Muscle layer of colon (tissue), 2 donors: Measurements from ENCODE around the gene DBI.
A peak's percentile ranks its signal among the peaks of the same experiment; 100 is the strongest.
"Not testable (repeated sequence)": the region's sequence is repeated elsewhere in the genome, so short reads cannot be mapped to it uniquely, and the experiment has no call there.

Experiments used
- H3K27ac ChIP-seq: one replicate; pipeline ENCODE4 v1.7.0; 2013; ENCODE audit warnings: low read depth, mild to moderate bottlenecking, low read length, moderate library complexity
- H3K27me3 ChIP-seq, 2 donors: one replicate each; pipeline ENCODE4 v1.7.0; 2013; ENCODE audit warnings: low read length in 2 of 2, mild to moderate bottlenecking in 2 of 2; ENCODE audit not compliant: insufficient read depth in 2 of 2, control insufficient read depth in 1 of 2
- H3K36me3 ChIP-seq: one replicate; pipeline ENCODE4 v1.7.0; 2013; ENCODE audit warnings: mild to moderate bottlenecking, low read length; ENCODE audit not compliant: insufficient read depth
- H3K4me1 ChIP-seq: one replicate; pipeline ENCODE4 v1.7.0; 2013; ENCODE audit warnings: mild to moderate bottlenecking, low read length; ENCODE audit not compliant: insufficient read depth
- H3K4me3 ChIP-seq, 2 donors: one replicate each; pipeline ENCODE4 v1.7.0; 2013; ENCODE audit warnings: low read length in 2 of 2, low read depth in 1 of 2, mild to moderate bottlenecking in 1 of 2, moderate library complexity in 1 of 2
- H3K9ac ChIP-seq: one replicate; pipeline ENCODE4 v1.7.0; 2013; ENCODE audit warnings: low read length
- H3K9me3 ChIP-seq: one replicate; pipeline ENCODE4 v1.7.0; 2013; ENCODE audit warnings: mild to moderate bottlenecking, low read length
- donor health status: abdominal sarcoma.
- donor health status: Adenocarcinoma of cecum.

DBI gene

DNA sequence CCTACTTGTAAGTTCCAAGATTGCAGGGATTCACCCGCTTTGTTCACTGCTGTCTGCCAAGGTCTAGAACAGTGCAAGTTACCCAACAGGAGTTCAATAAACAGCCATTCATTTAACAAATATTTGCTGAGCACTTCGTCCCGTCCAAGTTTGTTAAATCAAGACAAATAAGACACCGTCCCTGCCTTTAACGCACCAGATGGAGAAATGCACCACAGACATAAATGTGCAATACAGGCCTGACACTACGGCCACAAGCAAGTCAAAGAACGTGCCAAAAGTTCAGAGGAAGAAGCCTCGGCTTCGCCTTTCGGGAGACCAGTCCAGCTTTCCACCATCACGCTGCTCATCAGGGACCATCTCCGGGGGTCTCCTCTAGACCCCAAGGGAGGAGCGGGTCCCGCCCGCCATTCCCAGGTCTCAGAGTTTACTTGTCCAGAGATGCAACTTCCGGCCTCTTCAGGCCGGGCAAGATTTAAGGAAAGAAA is 572 bp upstream of the DBI start:
- H3K4me1 ChIP-seq = peaks cover 23% of the 10 kb centered on the region
- H3K9ac ChIP-seq = peak overlapping the region; percentile 83
- peaks cover 11% of the 10 kb centered on the region for H3K36me3 ChIP-seq
- H3K4me3 ChIP-seq = peak overlapping the region; percentile 80 to 100
- no peaks in the 10 kb centered on the region for H3K27me3 ChIP-seq
- H3K27ac ChIP-seq = peak overlapping the region; percentile 85
- H3K9me3 ChIP-seq = no peaks in the 10 kb centered on the region

DNA sequence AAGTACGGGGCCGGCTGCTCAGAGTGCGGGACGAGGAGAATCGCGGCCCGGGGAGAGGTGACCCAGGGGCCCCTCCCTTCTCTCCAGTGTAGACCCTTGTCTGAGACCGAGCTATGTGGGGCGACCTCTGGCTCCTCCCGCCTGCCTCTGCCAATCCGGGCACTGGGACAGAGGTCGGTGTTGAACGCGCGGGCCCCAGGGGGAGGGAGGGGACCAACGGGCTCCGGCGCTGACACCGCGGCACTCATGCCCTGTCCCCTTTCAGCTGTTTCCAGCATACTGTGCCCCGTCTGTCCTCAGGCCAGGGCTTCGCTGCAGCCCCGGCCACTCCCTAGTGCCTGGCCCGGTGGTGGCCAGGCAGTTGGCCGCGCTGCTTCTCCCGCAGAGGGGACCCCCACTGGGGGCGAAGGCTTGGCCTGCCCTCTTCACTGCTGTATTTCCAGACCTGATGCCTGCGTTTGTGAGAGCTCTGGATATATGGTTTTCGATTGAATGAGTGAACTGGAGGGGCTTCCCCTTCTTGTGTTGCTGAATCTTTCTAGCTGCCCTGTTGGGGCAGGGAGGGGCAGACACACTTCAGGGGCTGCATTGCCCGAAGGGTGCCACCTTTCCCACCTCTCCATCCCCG is 809 bp downstream of the DBI start:
- Histone ChIP-seq H3K9ac (peak overlapping the region; percentile 31), H3K27ac (peak overlapping the region; percentile 85), H3K36me3 (peaks cover 25% of the 10 kb centered on the region), H3K4me3 (peak overlapping the region; percentile 80 to 100), H3K27me3 (no peaks in the 10 kb centered on the region), H3K4me1 (peaks cover 23% of the 10 kb centered on the region), H3K9me3 (no peaks in the 10 kb centered on the region)

DNA sequence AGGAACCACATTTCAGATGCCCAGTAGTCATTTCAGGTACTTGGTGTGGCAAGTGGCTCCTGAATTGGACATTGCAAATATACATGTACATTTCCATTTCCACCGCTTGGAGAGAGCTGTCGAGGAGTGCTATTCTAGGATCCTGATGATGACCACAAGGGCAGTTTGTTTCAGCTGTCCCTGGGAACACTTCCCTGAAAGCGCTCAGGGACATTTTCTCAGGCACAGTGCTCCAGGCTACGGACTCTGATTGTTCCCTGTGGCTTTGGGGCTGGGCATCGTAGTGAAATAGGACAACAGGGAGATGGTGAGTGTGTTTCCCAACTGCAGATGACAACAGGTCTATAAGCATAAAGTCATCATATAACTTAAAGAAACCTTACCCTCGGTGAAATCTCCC is 3.1 kb downstream of the DBI start:
- H3K4me3 ChIP-seq = no peak overlapping the region
- peaks cover 23% of the 10 kb centered on the region for H3K4me1 ChIP-seq
- H3K9ac ChIP-seq = no peak overlapping the region
- no peak overlapping the region for H3K27ac ChIP-seq
- peaks cover 35% of the 10 kb centered on the region for H3K36me3 ChIP-seq
- H3K27me3 ChIP-seq = no peaks in the 10 kb centered on the region
- no peaks in the 10 kb centered on the region for H3K9me3 ChIP-seq

DNA sequence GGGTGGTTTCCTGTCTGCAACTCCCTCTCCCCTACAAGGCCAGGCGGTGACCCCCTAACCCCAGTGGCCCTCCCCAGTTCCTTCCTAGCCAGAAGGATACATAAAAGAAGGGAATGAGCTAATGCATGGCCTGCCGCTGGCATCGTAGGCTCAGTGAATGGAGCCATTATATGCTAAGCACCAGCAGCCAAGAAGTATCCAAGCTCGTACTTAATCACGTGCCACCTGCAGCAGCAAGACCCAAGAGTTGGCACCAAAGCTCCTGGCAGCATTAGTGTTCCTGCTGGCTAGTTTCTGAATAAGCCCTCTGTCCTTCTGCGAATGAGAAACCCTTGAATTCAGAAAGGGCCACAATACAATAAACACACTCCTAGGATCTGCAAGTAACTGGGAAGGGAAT is 4.3 kb downstream of the DBI start:
- Histone ChIP-seq H3K4me1 (peaks cover 11% of the 10 kb centered on the region), H3K36me3 (peaks cover 35% of the 10 kb centered on the region), H3K27ac (no peak overlapping the region)

DNA sequence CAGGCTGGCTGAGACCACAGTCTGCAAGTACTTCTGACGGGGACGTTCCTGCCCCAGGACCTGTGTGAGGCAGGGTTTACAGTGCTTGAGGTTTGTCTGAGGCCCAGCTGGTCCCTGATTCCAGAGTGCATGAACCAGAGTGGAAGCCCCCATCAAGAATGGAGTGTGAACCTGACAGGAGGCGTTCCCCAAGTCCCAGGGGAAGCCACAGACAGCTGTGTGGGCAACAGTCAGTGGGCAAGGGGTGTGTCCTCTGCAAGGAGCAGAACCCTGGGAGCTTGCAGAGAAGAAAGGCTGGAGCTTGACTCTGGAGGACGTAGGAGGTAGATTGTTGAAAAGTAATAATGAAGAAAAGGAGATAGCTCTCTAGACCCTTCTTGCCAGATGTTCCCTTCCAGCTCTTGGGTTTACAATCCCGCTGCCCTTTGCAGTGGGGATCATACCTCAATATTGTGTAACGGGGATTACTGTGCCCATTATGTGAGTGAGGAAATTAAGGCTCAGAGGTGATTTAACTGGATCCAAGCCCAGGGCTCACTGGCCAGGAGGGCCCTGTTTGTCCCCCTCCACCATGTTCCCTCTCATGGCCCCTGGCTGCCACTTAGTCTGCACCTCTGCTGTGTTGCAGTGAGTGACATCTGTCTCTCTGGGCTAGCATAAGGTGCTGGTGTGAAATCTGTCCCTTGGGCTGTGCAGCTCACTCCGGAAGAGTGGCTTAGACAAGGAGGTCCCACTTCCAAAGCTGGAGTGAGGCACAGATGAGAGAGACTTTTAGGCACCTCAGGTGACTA is 6.2 kb downstream of the DBI start:
- Histone ChIP-seq H3K27me3 (no peaks in the 10 kb centered on the region), H3K4me1 (peaks cover 6% of the 10 kb centered on the region), H3K4me3 (no peak overlapping the region), H3K36me3 (peaks cover 35% of the 10 kb centered on the region), H3K9me3 (no peaks in the 10 kb centered on the region), H3K9ac (no peak overlapping the region), H3K27ac (no peak overlapping the region)

More for the DNA sequence above, 4.3 kb downstream of the DBI start:
- H3K4me3 ChIP-seq = no peak overlapping the region
- H3K9ac ChIP-seq = no peak overlapping the region
- H3K9me3 ChIP-seq = no peaks in the 10 kb centered on the region
- no peaks in the 10 kb centered on the region for H3K27me3 ChIP-seq

DNA sequence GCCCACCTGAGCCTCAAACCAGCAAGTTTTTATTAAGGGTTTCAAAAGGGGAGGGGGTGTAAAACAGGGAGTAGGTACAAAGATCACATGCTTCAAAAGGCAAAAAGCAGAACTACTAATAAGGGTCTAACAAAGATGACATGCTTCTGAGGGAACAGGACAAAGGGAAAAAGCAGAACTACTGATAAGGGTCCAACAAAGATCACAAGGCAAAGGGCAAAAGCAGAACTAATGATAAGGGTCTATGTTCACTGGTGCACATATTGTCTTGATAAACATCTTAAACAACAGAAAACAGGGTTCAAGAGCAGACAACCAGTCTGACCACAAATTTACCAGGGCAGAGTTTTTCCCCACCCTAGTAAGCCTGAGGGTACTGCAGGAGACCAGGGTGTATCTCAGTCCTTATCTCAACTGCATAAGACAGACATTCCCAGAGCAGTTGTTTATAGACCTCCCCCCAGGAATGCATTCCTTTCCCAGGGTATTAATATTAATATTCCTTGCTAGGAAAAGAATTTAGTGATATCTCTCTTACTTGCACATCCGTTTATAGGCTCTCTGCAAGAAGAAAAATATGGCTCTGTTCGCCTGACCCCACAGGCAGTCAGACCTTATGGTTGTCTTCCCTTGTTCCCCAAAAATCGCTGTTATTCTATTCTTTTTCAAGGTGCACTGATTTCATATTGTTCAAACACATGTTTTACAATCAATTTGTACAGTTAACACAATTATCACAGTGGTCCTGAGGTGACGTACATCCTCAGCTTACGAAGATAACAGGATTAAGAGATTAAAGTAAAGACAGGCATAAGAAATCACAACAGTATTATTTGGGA is 7.3 kb downstream of the DBI start:
- H3K9ac ChIP-seq, H3K27me3 ChIP-seq, H3K9me3 ChIP-seq, H3K4me1 ChIP-seq, H3K4me3 ChIP-seq, H3K27ac ChIP-seq: not testable (repeated sequence)
- H3K36me3 ChIP-seq = peaks cover 32% of the 10 kb centered on the region

DNA sequence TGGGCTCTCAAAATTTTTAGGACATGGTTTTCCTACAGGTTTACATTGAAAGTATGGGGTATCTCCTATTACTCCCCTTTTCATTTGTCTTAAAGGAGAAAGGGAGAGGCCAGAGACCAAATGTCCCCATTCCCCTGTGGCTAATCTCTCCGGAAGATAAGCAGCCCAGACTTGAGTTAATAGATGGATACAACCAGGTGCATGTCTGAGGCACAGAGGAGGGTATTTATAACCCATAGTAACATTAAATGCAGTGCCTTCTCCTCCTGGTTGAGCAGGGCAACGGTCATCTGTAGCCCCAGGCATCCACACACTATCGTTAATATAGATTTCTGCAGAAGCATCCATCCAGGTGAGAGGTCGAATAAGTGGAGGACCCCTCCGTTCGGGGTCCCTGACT is 9.6 kb downstream of the DBI start:
- not testable (repeated sequence) for H3K27me3 ChIP-seq, H3K9me3 ChIP-seq, H3K4me3 ChIP-seq, H3K9ac ChIP-seq, H3K4me1 ChIP-seq, H3K27ac ChIP-seq
- H3K36me3 ChIP-seq = peaks cover 22% of the 10 kb centered on the region

DNA sequence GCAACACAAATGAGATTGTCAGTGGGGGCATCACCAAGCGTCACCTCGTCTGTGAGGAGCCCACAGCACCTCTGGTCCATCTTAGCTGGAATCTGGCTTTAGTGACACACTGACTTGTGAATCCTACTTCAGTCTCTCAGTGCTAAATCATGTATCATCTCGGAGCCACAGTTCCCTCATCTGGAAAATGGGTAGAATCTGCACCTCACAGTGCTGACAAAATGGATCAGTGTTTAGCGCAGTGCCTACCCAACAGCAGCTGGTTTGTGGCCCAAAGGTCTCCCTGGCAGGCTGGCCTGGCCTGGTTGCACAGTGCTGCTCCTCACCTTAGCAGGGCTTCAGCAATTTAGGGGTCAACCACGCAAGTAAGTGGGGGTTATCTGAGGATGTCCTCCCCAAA is 10.0 kb downstream of the DBI start:
- H3K9me3 ChIP-seq = no peaks in the 10 kb centered on the region
- H3K27ac ChIP-seq = no peak overlapping the region
- H3K27me3 ChIP-seq = no peaks in the 10 kb centered on the region
- H3K36me3 ChIP-seq = peaks cover 18% of the 10 kb centered on the region
- H3K4me3 ChIP-seq = no peak overlapping the region
- H3K4me1 ChIP-seq = no peaks in the 10 kb centered on the region
- H3K9ac ChIP-seq = no peak overlapping the region

DNA sequence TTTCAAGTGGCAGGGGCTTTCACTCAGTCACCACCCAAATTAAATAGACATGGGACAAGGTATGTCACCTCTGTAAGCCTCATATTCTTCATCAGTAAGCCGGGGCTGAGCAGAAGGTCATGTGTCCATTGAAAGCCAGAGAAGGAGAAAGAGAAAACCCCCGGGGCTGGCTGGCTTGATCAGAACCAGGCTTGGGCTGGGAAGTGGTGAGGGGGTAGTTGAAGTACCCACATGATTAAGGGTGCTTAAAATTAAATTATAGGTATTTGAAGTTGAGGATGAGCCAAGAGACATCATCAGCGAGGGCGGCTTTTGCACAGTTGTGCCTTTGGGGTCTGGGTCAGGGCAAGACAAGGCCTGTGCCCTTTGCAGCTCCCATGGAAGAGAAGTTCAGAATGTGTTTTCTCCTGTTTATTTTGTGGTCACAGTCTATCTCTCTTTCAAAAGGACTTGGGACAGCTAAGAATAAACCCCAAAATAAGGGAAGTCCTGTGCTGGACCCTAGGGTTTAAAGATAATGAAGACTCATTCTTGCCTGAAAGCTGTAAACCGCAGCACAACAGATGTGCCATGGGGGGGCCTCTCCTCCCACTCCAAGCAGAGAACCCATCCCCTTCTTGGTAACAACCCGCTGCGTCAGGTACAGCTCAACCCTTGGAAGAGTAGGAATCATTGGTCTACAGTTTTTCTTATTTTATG is 10.7 kb downstream of the DBI start:
- H3K4me3 ChIP-seq = no peak overlapping the region
- H3K36me3 ChIP-seq = peaks cover 12% of the 10 kb centered on the region
- H3K27me3 ChIP-seq = no peaks in the 10 kb centered on the region
- no peak overlapping the region for H3K27ac ChIP-seq
- H3K4me1 ChIP-seq = no peaks in the 10 kb centered on the region
- H3K9me3 ChIP-seq = no peaks in the 10 kb centered on the region
- H3K9ac ChIP-seq = no peak overlapping the region

DNA sequence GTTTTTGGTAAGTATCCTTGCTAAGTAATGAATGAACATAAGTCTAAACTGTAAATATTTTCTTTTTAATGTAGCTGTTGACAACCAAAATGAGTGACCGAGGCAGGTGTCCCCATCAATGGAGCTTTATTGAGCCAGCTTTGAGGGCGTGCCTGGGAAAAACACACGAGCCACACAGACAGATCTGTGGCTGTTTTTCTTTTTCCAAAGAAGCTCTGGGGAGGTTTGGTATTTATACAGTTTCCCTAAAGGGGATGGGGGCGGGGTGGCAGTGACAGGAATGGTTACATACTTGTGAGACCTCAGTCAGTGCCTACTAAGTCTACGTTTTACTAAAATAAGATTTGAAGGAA is 11.2 kb downstream of the DBI start:
- Histone ChIP-seq H3K27ac (no peak overlapping the region), H3K9me3 (no peaks in the 10 kb centered on the region), H3K9ac (no peak overlapping the region), H3K36me3 (peaks cover 7% of the 10 kb centered on the region), H3K4me1 (no peaks in the 10 kb centered on the region), H3K4me3 (no peak overlapping the region), H3K27me3 (no peaks in the 10 kb centered on the region)

DNA sequence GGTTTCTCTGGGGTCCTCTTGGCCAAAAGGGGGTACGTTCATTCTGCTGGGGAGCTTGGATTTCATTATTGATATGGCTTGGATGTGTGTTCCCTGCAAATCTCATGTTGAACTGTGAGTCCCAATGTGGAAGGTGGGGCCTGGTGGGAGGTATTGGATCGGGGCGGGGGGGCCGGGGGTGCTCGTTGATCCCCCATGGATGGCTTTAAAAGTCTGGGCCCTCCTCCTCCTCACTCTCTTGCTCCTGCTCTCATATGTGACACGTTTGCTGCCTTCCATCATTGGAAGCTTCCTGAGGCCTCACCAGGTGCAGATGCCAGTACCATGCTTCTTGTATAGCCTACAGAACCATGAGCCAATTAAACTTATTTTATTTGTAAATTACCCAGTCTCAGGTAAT is 11.8 kb downstream of the DBI start:
- Histone ChIP-seq H3K9me3 (no peaks in the 10 kb centered on the region), H3K4me3 (no peak overlapping the region), H3K27me3 (no peaks in the 10 kb centered on the region), H3K36me3 (peaks cover under 1% of the 10 kb centered on the region), H3K27ac (no peak overlapping the region), H3K4me1 (no peaks in the 10 kb centered on the region), H3K9ac (no peak overlapping the region)
